WTC11 (cell line): Measurements from ENCODE around the gene UBQLN2. TPM values are rescaled to one million over a fixed set of nuclear protein-coding genes. Genes with fewer than 3 reads are reported as not detected.

Experiments
- ATAC-seq: fragments of 200-7000 bp; cut with Tn5 transposase; 2 replicates; pipeline ENCODE4 v1.10.0; 2021; ENCODE audit warnings: mild to moderate bottlenecking, moderate library complexity
- CTCF ChIA-PET: fragments of 300-600 bp; sonication (Branson Sonifier 250); formaldehyde crosslinking; loops from one replicate; lab custom pipeline; 2021; ENCODE audit warnings: antibody characterized with exemption; lab: Charles Lee
- POLR2A ChIA-PET: fragments of 350-600 bp; sonication (Branson Sonifier 250); formaldehyde crosslinking; loops from one replicate; lab custom pipeline; 2021; ENCODE audit warnings: antibody characterized with exemption; lab: Charles Lee
- DNase-seq: peaks from one replicate; pipeline ENCODE4 v3.0.0; 2021; ENCODE audit warnings: low spot score
- H3K27ac Mint-ChIP-seq: 2 replicates; pipeline ENCODE4 v1.8.0; 2021; ENCODE audit warnings: mixed read lengths
- H3K27me3 Mint-ChIP-seq: 2 replicates; pipeline ENCODE4 v1.8.0; 2021; ENCODE audit warnings: low read depth, mild to moderate bottlenecking, moderate library complexity, mixed read lengths
- H3K36me3 Mint-ChIP-seq: 2 replicates; pipeline ENCODE4 v1.8.0; 2021; ENCODE audit warnings: mixed read lengths
- H3K4me1 Mint-ChIP-seq: 2 replicates; pipeline ENCODE4 v1.8.0; 2022; ENCODE audit warnings: mixed read lengths
- H3K4me3 Mint-ChIP-seq: 2 replicates; pipeline ENCODE4 v1.8.0; 2021; ENCODE audit warnings: mild to moderate bottlenecking, moderate library complexity, mixed read lengths
- H3K9me3 Mint-ChIP-seq: 2 replicates; pipeline ENCODE4 v1.8.0; 2021; ENCODE audit warnings: mixed read lengths
- ELF4 ChIP-seq: sonication (generic); formaldehyde crosslinking; IDR thresholded peaks from 2 replicates; pipeline ENCODE4 v1.8.1; 2022; ENCODE audit warnings: low read depth, mild to moderate bottlenecking, moderate library complexity, missing genetic modification reagents
- EMX1 ChIP-seq: fragments of 250-450 bp; sonication (Bioruptor Pico); IDR thresholded peaks from 2 replicates; pipeline ENCODE4 v1.8.0; 2021; ENCODE audit warnings: mild to moderate bottlenecking
- FOXP1 ChIP-seq: sonication (generic); formaldehyde crosslinking; IDR thresholded peaks from 2 replicates; pipeline ENCODE4 v1.8.0; 2022; ENCODE audit warnings: missing genetic modification reagents, mild to moderate bottlenecking, moderate library complexity, borderline replicate concordance
- HMGA2 ChIP-seq: fragments of 250-450 bp; sonication (Bioruptor Pico); IDR thresholded peaks from 2 replicates; pipeline ENCODE4 v1.4.0; 2021; ENCODE audit warnings: mild to moderate bottlenecking, moderate library complexity
- NFATC4 ChIP-seq: fragments of 250-450 bp; sonication (Bioruptor Pico); IDR thresholded peaks from 2 replicates; pipeline ENCODE4 v1.9.0; 2021; ENCODE audit warnings: mild to moderate bottlenecking
- PRRX2 ChIP-seq: fragments of 250-450 bp; sonication (Bioruptor Pico); IDR thresholded peaks from 2 replicates; pipeline ENCODE4 v1.8.0; 2021; ENCODE audit warnings: mild to moderate bottlenecking
- RORB ChIP-seq: fragments of 250-450 bp; sonication (Bioruptor Pico); IDR thresholded peaks from 2 replicates; pipeline ENCODE4 v1.9.0; 2021; ENCODE audit warnings: mild to moderate bottlenecking
- SP1 ChIP-seq: sonication (generic); formaldehyde crosslinking; conservative IDR thresholded peaks from 2 replicates; pipeline ENCODE4 v1.8.1; 2022; ENCODE audit warnings: missing genetic modification reagents
- ZNF219 ChIP-seq: sonication (generic); formaldehyde crosslinking; IDR thresholded peaks from 2 replicates; pipeline ENCODE4 v1.8.0; 2023; ENCODE audit warnings: missing genetic modification reagents, mild to moderate bottlenecking, borderline replicate concordance
- ZNF232 ChIP-seq: sonication (generic); formaldehyde crosslinking; IDR thresholded peaks from 2 replicates; pipeline ENCODE4 v1.8.0; 2022; ENCODE audit warnings: mild to moderate bottlenecking, missing genetic modification reagents
- ZNF263 ChIP-seq: sonication (generic); formaldehyde crosslinking; IDR thresholded peaks from 2 replicates; pipeline ENCODE4 v1.8.1; 2022; ENCODE audit warnings: low read depth, mild to moderate bottlenecking, moderate library complexity, missing genetic modification reagents
- ZNF317 ChIP-seq: sonication (generic); formaldehyde crosslinking; IDR thresholded peaks from 2 replicates; pipeline ENCODE4 v1.8.1; 2023; ENCODE audit warnings: low read depth, mild to moderate bottlenecking, moderate library complexity, missing genetic modification reagents, borderline replicate concordance
- ZNF671 ChIP-seq: fragments of 250-450 bp; sonication (Bioruptor Pico); IDR thresholded peaks from 2 replicates; pipeline ENCODE4 v1.8.0; 2021; ENCODE audit warnings: mild to moderate bottlenecking
- total RNA-seq: library from RNA; stranded (reverse); gene quantifications from 3 replicates; pipeline ENCODE4 v1.2.3, GENCODE V29; 2021
- TF ChIP-seq, protein P1 (sequence below): sonication (generic); formaldehyde crosslinking; IDR thresholded peaks from 2 replicates; pipeline ENCODE4 v1.8.0; 2022; ENCODE audit warnings: missing genetic modification reagents
- TF ChIP-seq, protein P2 (sequence below): sonication (generic); formaldehyde crosslinking; IDR thresholded peaks from 2 replicates; pipeline ENCODE4 v1.8.0; 2022; ENCODE audit warnings: mild to moderate bottlenecking, missing genetic modification reagents
- TF ChIP-seq, protein P3 (sequence below): sonication (generic); formaldehyde crosslinking; IDR thresholded peaks from 2 replicates; pipeline ENCODE4 v1.8.0; 2023; ENCODE audit warnings: missing genetic modification reagents
- TF ChIP-seq, protein P4 (sequence below): sonication (generic); formaldehyde crosslinking; conservative IDR thresholded peaks from 2 replicates; pipeline ENCODE4 v1.8.1; 2022; ENCODE audit warnings: mild to moderate bottlenecking, missing genetic modification reagents
- TF ChIP-seq, protein P5 (sequence below): sonication (generic); formaldehyde crosslinking; IDR thresholded peaks from 2 replicates; pipeline ENCODE4 v1.8.1; 2022; ENCODE audit warnings: mild to moderate bottlenecking, moderate library complexity, missing genetic modification reagents
- TF ChIP-seq, protein P6 (sequence below): sonication (generic); formaldehyde crosslinking; IDR thresholded peaks from 2 replicates; pipeline ENCODE4 v1.8.1; 2022; ENCODE audit warnings: mild to moderate bottlenecking, missing genetic modification reagents, moderate library complexity, borderline replicate concordance
- TF ChIP-seq, protein P7 (sequence below): fragments of 250-450 bp; sonication (Bioruptor Pico); IDR thresholded peaks from 2 replicates; pipeline ENCODE4 v1.9.0; 2021; ENCODE audit warnings: mild to moderate bottlenecking
- TF ChIP-seq, protein P8 (sequence below): fragments of 250-450 bp; sonication (Bioruptor Pico); IDR thresholded peaks from 2 replicates; pipeline ENCODE4 v2.1.2; 2022; ENCODE audit warnings: mild to moderate bottlenecking, moderate library complexity
- TF ChIP-seq, protein P9 (sequence below): sonication (generic); formaldehyde crosslinking; IDR thresholded peaks from 2 replicates; pipeline ENCODE4 v1.8.1; 2022; ENCODE audit warnings: missing genetic modification reagents, borderline replicate concordance

UBQLN2 gene
- total RNA-seq, 1 experiment from 2014 or later = 28.7 TPM

DNA sequence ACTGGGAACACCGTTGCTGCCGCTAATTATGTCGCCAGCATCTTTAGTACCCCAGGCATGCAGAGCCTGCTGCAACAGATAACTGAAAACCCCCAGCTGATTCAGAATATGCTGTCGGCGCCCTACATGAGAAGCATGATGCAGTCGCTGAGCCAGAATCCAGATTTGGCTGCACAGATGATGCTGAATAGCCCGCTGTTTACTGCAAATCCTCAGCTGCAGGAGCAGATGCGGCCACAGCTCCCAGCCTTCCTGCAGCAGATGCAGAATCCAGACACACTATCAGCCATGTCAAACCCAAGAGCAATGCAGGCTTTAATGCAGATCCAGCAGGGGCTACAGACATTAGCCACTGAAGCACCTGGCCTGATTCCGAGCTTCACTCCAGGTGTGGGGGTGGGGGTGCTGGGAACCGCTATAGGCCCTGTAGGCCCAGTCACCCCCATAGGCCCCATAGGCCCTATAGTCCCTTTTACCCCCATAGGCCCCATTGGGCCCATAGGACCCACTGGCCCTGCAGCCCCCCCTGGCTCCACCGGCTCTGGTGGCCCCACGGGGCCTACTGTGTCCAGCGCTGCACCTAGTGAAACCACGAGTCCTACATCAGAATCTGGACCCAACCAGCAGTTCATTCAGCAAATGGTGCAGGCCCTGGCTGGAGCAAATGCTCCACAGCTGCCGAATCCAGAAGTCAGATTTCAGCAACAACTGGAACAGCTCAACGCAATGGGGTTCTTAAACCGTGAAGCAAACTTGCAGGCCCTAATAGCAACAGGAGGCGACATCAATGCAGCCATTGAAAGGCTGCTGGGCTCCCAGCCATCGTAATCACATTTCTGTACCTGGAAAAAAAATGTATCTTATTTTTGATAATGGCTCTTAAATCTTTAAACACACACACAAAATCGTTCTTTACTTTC is 1.8 kb downstream of the UBQLN2 start (continued):
- TF ChIP-seq, protein P1, sequence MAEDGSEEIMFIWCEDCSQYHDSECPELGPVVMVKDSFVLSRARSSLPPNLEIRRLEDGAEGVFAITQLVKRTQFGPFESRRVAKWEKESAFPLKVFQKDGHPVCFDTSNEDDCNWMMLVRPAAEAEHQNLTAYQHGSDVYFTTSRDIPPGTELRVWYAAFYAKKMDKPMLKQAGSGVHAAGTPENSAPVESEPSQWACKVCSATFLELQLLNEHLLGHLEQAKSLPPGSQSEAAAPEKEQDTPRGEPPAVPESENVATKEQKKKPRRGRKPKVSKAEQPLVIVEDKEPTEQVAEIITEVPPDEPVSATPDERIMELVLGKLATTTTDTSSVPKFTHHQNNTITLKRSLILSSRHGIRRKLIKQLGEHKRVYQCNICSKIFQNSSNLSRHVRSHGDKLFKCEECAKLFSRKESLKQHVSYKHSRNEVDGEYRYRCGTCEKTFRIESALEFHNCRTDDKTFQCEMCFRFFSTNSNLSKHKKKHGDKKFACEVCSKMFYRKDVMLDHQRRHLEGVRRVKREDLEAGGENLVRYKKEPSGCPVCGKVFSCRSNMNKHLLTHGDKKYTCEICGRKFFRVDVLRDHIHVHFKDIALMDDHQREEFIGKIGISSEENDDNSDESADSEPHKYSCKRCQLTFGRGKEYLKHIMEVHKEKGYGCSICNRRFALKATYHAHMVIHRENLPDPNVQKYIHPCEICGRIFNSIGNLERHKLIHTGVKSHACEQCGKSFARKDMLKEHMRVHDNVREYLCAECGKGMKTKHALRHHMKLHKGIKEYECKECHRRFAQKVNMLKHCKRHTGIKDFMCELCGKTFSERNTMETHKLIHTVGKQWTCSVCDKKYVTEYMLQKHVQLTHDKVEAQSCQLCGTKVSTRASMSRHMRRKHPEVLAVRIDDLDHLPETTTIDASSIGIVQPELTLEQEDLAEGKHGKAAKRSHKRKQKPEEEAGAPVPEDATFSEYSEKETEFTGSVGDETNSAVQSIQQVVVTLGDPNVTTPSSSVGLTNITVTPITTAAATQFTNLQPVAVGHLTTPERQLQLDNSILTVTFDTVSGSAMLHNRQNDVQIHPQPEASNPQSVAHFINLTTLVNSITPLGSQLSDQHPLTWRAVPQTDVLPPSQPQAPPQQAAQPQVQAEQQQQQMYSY = no peak
- TF ChIP-seq, protein P2, sequence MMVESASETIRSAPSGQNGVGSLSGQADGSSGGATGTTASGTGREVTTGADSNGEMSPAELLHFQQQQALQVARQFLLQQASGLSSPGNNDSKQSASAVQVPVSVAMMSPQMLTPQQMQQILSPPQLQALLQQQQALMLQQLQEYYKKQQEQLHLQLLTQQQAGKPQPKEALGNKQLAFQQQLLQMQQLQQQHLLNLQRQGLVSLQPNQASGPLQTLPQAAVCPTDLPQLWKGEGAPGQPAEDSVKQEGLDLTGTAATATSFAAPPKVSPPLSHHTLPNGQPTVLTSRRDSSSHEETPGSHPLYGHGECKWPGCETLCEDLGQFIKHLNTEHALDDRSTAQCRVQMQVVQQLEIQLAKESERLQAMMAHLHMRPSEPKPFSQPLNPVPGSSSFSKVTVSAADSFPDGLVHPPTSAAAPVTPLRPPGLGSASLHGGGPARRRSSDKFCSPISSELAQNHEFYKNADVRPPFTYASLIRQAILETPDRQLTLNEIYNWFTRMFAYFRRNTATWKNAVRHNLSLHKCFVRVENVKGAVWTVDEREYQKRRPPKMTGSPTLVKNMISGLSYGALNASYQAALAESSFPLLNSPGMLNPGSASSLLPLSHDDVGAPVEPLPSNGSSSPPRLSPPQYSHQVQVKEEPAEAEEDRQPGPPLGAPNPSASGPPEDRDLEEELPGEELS (CRISPR knock-in tag) = no peak
- TF ChIP-seq ZNF263 (CRISPR knock-in tag) (no peak), NFATC4 (CRISPR knock-in tag) (no peak), ZNF232 (no peak), HMGA2 (CRISPR knock-in tag) (no peak)
- TF ChIP-seq, protein P3, sequence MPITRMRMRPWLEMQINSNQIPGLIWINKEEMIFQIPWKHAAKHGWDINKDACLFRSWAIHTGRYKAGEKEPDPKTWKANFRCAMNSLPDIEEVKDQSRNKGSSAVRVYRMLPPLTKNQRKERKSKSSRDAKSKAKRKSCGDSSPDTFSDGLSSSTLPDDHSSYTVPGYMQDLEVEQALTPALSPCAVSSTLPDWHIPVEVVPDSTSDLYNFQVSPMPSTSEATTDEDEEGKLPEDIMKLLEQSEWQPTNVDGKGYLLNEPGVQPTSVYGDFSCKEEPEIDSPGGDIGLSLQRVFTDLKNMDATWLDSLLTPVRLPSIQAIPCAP (CRISPR knock-in tag) = no peak
- TF ChIP-seq, protein P4, sequence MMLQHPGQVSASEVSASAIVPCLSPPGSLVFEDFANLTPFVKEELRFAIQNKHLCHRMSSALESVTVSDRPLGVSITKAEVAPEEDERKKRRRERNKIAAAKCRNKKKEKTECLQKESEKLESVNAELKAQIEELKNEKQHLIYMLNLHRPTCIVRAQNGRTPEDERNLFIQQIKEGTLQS = no peak
- TF ChIP-seq, protein P5, sequence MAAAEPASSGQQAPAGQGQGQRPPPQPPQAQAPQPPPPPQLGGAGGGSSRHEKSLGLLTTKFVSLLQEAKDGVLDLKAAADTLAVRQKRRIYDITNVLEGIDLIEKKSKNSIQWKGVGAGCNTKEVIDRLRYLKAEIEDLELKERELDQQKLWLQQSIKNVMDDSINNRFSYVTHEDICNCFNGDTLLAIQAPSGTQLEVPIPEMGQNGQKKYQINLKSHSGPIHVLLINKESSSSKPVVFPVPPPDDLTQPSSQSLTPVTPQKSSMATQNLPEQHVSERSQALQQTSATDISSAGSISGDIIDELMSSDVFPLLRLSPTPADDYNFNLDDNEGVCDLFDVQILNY (CRISPR knock-in tag) = no peak
- TF ChIP-seq, all 79 proteins: peak for 0

DNA sequence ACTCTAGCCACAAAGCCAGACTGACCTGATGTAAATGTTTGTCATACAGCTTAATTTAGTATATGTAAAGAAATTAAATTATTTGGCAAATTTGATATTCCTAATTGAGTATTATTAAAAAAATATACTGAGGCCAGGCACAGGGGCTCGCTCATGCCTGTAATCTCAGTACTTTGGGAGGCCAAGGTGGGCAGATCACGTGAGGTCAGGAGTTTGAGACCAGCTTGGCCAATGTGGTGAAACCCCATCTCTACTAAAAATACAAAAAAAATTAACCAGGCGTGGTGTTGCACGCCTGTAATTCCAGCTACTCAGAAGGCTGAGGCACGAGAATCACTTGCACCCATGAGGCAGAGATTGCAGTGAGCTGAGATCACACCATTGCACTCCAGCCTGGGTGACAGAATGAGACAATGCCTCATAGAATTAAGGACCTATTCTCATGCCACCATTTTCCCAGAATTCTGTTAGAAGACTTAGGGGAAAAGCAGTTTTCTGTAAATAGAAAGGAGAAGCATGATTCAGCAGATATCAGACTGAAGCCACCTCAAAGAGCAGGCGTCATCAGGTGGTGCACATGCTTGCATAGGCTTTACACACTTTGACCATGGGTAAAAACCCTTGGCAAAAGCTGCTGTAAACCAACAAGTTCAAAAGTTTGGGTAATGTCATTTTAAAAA is 6.1 kb downstream of the UBQLN2 start:
- H3K36me3 Mint-ChIP-seq = no peaks in the 10 kb centered on the region
- ATAC-seq = no peak
- no peaks in the 10 kb centered on the region for H3K27me3 Mint-ChIP-seq
- H3K4me3 Mint-ChIP-seq = no peak overlapping the region
- TF ChIP-seq, protein P6, sequence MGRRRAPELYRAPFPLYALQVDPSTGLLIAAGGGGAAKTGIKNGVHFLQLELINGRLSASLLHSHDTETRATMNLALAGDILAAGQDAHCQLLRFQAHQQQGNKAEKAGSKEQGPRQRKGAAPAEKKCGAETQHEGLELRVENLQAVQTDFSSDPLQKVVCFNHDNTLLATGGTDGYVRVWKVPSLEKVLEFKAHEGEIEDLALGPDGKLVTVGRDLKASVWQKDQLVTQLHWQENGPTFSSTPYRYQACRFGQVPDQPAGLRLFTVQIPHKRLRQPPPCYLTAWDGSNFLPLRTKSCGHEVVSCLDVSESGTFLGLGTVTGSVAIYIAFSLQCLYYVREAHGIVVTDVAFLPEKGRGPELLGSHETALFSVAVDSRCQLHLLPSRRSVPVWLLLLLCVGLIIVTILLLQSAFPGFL (CRISPR knock-in tag) = no peak
- no peak for TF ChIP-seq PRRX2 (CRISPR knock-in tag)
- TF ChIP-seq, protein P7, sequence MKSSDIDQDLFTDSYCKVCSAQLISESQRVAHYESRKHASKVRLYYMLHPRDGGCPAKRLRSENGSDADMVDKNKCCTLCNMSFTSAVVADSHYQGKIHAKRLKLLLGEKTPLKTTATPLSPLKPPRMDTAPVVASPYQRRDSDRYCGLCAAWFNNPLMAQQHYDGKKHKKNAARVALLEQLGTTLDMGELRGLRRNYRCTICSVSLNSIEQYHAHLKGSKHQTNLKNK = no peak
- no peak for TF ChIP-seq SP1 (CRISPR knock-in tag)
- TF ChIP-seq ZNF263 (CRISPR knock-in tag) = no peak
- TF ChIP-seq EMX1 (CRISPR knock-in tag) = no peak
- TF ChIP-seq, protein P8, sequence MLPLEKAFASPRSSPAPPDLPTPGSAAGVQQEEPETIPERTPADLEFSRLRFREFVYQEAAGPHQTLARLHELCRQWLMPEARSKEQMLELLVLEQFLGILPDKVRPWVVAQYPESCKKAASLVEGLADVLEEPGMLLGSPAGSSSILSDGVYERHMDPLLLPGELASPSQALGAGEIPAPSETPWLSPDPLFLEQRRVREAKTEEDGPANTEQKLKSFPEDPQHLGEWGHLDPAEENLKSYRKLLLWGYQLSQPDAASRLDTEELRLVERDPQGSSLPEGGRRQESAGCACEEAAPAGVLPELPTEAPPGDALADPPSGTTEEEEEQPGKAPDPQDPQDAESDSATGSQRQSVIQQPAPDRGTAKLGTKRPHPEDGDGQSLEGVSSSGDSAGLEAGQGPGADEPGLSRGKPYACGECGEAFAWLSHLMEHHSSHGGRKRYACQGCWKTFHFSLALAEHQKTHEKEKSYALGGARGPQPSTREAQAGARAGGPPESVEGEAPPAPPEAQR (CRISPR knock-in tag) = no peak
- TF ChIP-seq, protein P9, sequence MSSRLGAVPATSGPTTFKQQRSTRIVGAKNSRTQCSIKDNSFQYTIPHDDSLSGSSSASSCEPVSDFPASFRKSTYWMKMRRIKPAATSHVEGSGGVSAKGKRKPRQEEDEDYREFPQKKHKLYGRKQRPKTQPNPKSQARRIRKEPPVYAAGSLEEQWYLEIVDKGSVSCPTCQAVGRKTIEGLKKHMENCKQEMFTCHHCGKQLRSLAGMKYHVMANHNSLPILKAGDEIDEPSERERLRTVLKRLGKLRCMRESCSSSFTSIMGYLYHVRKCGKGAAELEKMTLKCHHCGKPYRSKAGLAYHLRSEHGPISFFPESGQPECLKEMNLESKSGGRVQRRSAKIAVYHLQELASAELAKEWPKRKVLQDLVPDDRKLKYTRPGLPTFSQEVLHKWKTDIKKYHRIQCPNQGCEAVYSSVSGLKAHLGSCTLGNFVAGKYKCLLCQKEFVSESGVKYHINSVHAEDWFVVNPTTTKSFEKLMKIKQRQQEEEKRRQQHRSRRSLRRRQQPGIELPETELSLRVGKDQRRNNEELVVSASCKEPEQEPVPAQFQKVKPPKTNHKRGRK (CRISPR knock-in tag) = no peak
- no peak for TF ChIP-seq ZNF219 (CRISPR knock-in tag)
- no peak for TF ChIP-seq ZNF671 (CRISPR knock-in tag)
- TF ChIP-seq ELF4 = no peak
- no peak for TF ChIP-seq FOXP1 (CRISPR knock-in tag)
- TF ChIP-seq ZNF317 (CRISPR knock-in tag) = no peak
- TF ChIP-seq RORB (CRISPR knock-in tag) = no peak
- H3K27ac Mint-ChIP-seq = no peak overlapping the region
- H3K4me1 Mint-ChIP-seq = peaks cover 16% of the 10 kb centered on the region
- CTCF ChIA-PET = no interaction called here
- POLR2A ChIA-PET = no interaction called here
- no peak for DNase-seq
- H3K9me3 Mint-ChIP-seq = no peaks in the 10 kb centered on the region
